Esophagus muscularis mucosa (tissue), 4 donors: Measurements from ENCODE around the gene GBX2. TPM values are rescaled to one million over a fixed set of nuclear protein-coding genes. Genes with fewer than 3 reads are reported as not detected.

ENCODE experiments used
- DNase-seq: peaks from one replicate; pipeline ENCODE4 v3.0.0-alpha.2; 2017; ENCODE audit errors: extremely low spot score
- H3K27ac ChIP-seq, 4 donors: fragments of 200-600 bp; sonication (generic); replicated peaks in 1 of 4; 1 replicate in 3 of 4; 2 replicates in 1 of 4; pipeline ENCODE4 v1.5.1; 2016 to 2019; ENCODE audit warnings: mild to moderate bottlenecking in 1 of 4
- H3K27me3 ChIP-seq, 4 donors: fragments of 200-600 bp; sonication (generic); one replicate each; pipeline versions ENCODE4 v1.5.1 to v1.6.0; 2016 to 2019
- H3K36me3 ChIP-seq, 4 donors: fragments of 200-600 bp; sonication (generic); one replicate each; pipeline ENCODE4 v1.5.1; 2016 to 2019
- H3K4me1 ChIP-seq, 4 donors: fragments of 200-600 bp; sonication (generic); one replicate each; pipeline ENCODE4 v1.5.1; 2016 to 2019
- H3K4me3 ChIP-seq, 4 donors: fragments of 200-600 bp; sonication (generic); 1 replicate in 2 of 4; 2 replicates in 2 of 4; pipeline ENCODE4 v1.5.1; 2016 to 2019; ENCODE audit warnings: mild to moderate bottlenecking in 4 of 4, moderate library complexity in 1 of 4
- H3K9me3 ChIP-seq, 4 donors: fragments of 200-600 bp; sonication (generic); 1 replicate in 3 of 4; 2 replicates in 1 of 4; pipeline ENCODE4 v1.5.1; 2016 to 2019
- CTCF ChIP-seq, 3 experiments: fragments of 200-600 bp in 2 of 3; fragments of 450-650 bp in 1 of 3; sonication (generic) in 2 of 3; IDR thresholded peaks; one replicate each; pipeline ENCODE4 v1.5.1; 2017 to 2019; ENCODE audit warnings: antibody characterized with exemption in 3 of 3, mild to moderate bottlenecking in 2 of 3, moderate library complexity in 1 of 3
- EP300 ChIP-seq: sonication (generic); formaldehyde crosslinking; IDR thresholded peaks from one replicate; pipeline ENCODE4 v1.6.1; 2017; ENCODE audit warnings: antibody characterized with exemption
- POLR2A ChIP-seq: fragments of 450-650 bp; IDR thresholded peaks from one replicate; pipeline ENCODE4 v1.6.1; 2017; ENCODE audit warnings: antibody characterized with exemption, moderate library complexity, mild to moderate bottlenecking, low read depth
- POLR2AphosphoS5 ChIP-seq, 2 donors: sonication (generic); formaldehyde crosslinking; IDR thresholded peaks; one replicate each; pipeline ENCODE4 v1.6.1; 2017; ENCODE audit warnings: antibody characterized with exemption in 2 of 2
- WGBS: methylation state at CpG from one replicate; pipeline ENCODE4 v1.1.5; 2018; 5-methylcytosine and 5-hydroxymethylcytosine counted together
- intact Hi-C: fragments of 100-400 bp; cut with DNase I; formaldehyde crosslinking; loops from one replicate; pipeline ENCODE4 v1.15.1; 2023
- total RNA-seq, 4 donors: library from RNA; depleted of rRNA; stranded (reverse); fragments of >200 nt; gene quantifications; one replicate each; pipeline versions ENCODE4 v1.1.0 to v1.2.1, GENCODE V29; 2016

The GBX2 gene
- total RNA-seq, 4 donors from 2014 or later: not detected

GRCh38 chr2:236176951-236177350 lies 8.8 kb upstream of the GBX2 start:
- peaks cover 7 to 100% (median 90%) of the 10 kb centered on the region in 4 donors for H3K27me3 ChIP-seq
- no peak overlapping the region for H3K27ac ChIP-seq
- H3K4me3 ChIP-seq: no peak overlapping the region
- H3K9me3 ChIP-seq: no peaks in the 10 kb centered on the region
- peaks cover 22 to 48% (median 43%) of the 10 kb centered on the region in 4 donors for H3K4me1 ChIP-seq
- DNase-seq: no peak
- intact Hi-C loops: loop anchor here (5.0 kb wide), 1 partner anchor 395 kb away; no protein-coding TSS in a partner anchor
- 53% methylated on average over 11 of the region's 21 CpGs for WGBS
- TF ChIP-seq EP300 (no peak), POLR2A (no peak), CTCF (IDR thresholded peaks at IDR 0.05) (no peak), POLR2AphosphoS5 (IDR thresholded peaks at IDR 0.05) (no peak)
- H3K36me3 ChIP-seq: no peaks in the 10 kb centered on the region

- no peak overlapping the region for H3K4me3 ChIP-seq
- no peaks in the 10 kb centered on the region for H3K9me3 ChIP-seq
- no peak overlapping the region for H3K27ac ChIP-seq
- H3K36me3 ChIP-seq: no peaks in the 10 kb centered on the region
- DNase-seq: no peak
- 19% methylated on average over 7 of the region's 7 CpGs for WGBS
- H3K4me1 ChIP-seq: peaks cover 27 to 53% (median 48%) of the 10 kb centered on the region in 4 donors
- TF ChIP-seq EP300 (no peak), POLR2A (no peak), POLR2AphosphoS5 (IDR thresholded peaks at IDR 0.05) (no peak), CTCF (IDR thresholded peaks at IDR 0.05) (peak in 1 of 3 experiments; percentile 35)
- intact Hi-C loops: loop anchor here (5.0 kb wide), 1 partner anchor 394 kb away; no protein-coding TSS in a partner anchor
- peaks cover 7 to 100% (median 92%) of the 10 kb centered on the region in 4 donors for H3K27me3 ChIP-seq
Observed at GRCh38 chr2:236176417-236176816, 8.2 kb upstream of the GBX2 start.

GRCh38 chr2:236175548-236176150 lies 7.5 kb upstream of the GBX2 start:
- Histone ChIP-seq H3K9me3 (no peaks in the 10 kb centered on the region), H3K27me3 (peaks cover 3 to 100% (median 94%) of the 10 kb centered on the region in 4 donors), H3K4me3 (no peak overlapping the region), H3K36me3 (no peaks in the 10 kb centered on the region), H3K27ac (no peak overlapping the region), H3K4me1 (peaks cover 29 to 59% (median 52%) of the 10 kb centered on the region in 4 donors)
- 70% methylated on average over 6 of the region's 6 CpGs for WGBS
- no peak for DNase-seq
- intact Hi-C loops: loop anchor here (5.0 kb wide), 1 partner anchor 393 kb away; no protein-coding TSS in a partner anchor
- TF ChIP-seq CTCF (IDR thresholded peaks at IDR 0.05) (no peak), EP300 (no peak), POLR2AphosphoS5 (IDR thresholded peaks at IDR 0.05) (no peak)

- WGBS: 18% methylated on average over 23 of the region's 23 CpGs
- H3K36me3 ChIP-seq: no peaks in the 10 kb centered on the region
- H3K27me3 ChIP-seq: peaks cover 0 to 100% (median 94%) of the 10 kb centered on the region in 4 donors
- peaks cover 24 to 61% (median 48%) of the 10 kb centered on the region in 4 donors for H3K4me1 ChIP-seq
- no peaks in the 10 kb centered on the region for H3K9me3 ChIP-seq
- TF ChIP-seq CTCF (IDR thresholded peaks at IDR 0.05) (no peak), POLR2A (no peak), EP300 (no peak), POLR2AphosphoS5 (IDR thresholded peaks at IDR 0.05) (no peak)
- intact Hi-C loops: no loop called here
- DNase-seq: no peak
- no peak overlapping the region for H3K27ac ChIP-seq
- H3K4me3 ChIP-seq: no peak overlapping the region
Observed at GRCh38 chr2:236173729-236174607, 5.8 kb upstream of the GBX2 start.
